ENCODE data around the gene FSTL4. TPM values are rescaled to one million over a fixed set of nuclear protein-coding genes. Genes with fewer than 3 reads are reported as not detected.

Gene FSTL4
- total RNA-seq, 4 donors from 2014 or later, result 0.27 to 1.6 (median 0.35) TPM; not detected in 1

DNA sequence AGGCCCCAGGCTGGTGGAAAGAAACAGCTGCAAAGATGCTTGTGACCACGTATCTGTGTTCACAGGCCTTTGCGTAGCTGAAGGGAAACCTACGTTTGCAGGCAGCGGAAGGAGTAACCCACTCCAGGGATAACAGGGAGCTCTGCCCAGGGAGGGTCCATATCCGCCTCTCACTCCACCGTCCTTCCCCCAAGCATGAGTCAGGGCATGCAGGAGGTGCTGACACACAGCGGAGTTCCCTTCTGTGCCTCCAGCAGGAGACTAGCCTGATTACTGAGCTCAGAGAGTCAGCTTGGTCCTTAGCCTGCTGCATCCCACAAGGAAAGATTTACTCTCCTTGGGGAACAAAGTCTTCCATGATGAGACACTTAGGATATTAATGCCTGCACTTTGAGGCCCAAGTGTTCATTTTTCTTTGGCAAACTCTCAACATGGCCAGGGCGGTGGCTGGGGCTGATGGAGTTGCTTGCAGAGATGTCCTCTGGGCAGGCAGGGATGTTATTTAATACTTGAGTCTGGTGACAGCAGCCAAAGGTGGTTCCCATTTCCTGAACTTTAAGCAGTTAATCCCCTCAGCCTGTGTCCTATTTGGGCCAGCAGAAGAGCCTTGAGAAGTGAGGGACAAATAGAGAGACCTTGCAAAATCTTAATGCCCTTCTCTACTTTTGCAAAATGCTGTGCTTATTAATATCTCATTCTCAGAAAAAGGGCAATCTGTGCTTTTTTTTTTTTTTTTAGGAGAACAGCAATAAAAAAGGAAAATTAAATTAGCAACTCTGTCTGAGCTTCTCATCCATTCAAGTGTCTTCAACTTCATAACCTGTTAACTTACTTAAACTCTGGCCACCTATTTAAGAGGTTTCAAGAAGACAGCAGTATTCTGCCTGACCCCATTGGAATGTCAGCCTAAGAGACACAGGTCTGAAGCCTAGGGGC, 338.4 kb downstream of the FSTL4 start:
- DNase-seq, result no peak
- Histone ChIP-seq H3K27ac (no peak overlapping the region), H3K36me3 (no peaks in the 10 kb centered on the region), H3K9me3 (no peaks in the 10 kb centered on the region), H3K27me3 (no peaks in the 10 kb centered on the region), H3K4me3 (no peak overlapping the region), H3K4me1 (no peaks in the 10 kb centered on the region)
- no peak for TF ChIP-seq POLR2A (IDR thresholded peaks at IDR 0.05)
- TF ChIP-seq, protein P1, sequence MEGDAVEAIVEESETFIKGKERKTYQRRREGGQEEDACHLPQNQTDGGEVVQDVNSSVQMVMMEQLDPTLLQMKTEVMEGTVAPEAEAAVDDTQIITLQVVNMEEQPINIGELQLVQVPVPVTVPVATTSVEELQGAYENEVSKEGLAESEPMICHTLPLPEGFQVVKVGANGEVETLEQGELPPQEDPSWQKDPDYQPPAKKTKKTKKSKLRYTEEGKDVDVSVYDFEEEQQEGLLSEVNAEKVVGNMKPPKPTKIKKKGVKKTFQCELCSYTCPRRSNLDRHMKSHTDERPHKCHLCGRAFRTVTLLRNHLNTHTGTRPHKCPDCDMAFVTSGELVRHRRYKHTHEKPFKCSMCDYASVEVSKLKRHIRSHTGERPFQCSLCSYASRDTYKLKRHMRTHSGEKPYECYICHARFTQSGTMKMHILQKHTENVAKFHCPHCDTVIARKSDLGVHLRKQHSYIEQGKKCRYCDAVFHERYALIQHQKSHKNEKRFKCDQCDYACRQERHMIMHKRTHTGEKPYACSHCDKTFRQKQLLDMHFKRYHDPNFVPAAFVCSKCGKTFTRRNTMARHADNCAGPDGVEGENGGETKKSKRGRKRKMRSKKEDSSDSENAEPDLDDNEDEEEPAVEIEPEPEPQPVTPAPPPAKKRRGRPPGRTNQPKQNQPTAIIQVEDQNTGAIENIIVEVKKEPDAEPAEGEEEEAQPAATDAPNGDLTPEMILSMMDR (IDR thresholded peaks at IDR 0.05), result no peak

DNA sequence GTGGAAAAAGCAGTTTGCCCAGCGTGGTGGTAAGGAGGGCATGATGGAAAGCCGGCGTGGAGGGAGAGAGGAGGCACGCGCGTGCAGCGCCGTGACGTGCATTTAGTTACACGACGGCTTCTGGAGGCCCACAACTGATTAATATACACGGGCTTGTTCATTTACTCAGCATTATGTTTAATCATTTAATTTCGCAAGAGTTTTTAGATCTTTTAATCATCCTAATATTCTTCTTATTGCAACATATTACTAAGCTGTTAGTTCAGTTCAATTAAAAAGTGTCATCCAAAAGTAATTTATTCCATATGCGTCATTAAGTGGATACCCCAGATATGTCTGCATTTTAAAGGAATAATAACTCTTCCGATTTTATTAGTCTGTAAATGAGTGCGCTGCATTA, 340.0 kb downstream of the FSTL4 start:
- Histone ChIP-seq H3K27me3 (no peaks in the 10 kb centered on the region), H3K9me3 (no peaks in the 10 kb centered on the region), H3K27ac (no peak overlapping the region), H3K4me3 (no peak overlapping the region), H3K4me1 (no peaks in the 10 kb centered on the region), H3K36me3 (no peaks in the 10 kb centered on the region)
- TF ChIP-seq POLR2A (IDR thresholded peaks at IDR 0.05), result no peak
- no peak for DNase-seq

DNA sequence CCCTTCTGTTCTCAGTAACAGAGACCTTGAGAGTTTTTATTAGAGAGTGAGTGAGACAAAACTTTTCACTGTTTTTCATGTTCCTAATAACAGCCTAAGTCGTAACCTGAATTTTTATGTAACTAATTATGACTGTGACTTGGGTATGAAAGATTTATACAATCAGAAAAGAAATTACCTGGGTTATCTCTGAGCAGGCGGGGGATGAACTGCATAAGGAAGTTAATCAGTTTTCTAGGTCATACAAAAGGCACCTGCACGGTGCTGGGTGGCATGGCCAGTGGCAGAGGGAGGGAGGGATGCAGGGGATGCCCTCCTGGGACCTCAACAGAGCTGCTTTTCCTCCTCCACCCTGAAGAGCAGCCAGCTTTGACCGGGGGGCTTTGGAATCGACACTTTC, 340.7 kb downstream of the FSTL4 start:
- TF ChIP-seq, protein P1 (IDR thresholded peaks at IDR 0.05), result no peak
- no peak for TF ChIP-seq POLR2A (IDR thresholded peaks at IDR 0.05)
- Histone ChIP-seq H3K9me3 (no peaks in the 10 kb centered on the region), H3K4me3 (no peak overlapping the region), H3K36me3 (no peaks in the 10 kb centered on the region), H3K4me1 (no peaks in the 10 kb centered on the region), H3K27ac (no peak overlapping the region), H3K27me3 (no peaks in the 10 kb centered on the region)
- DNase-seq, result no peak

DNA sequence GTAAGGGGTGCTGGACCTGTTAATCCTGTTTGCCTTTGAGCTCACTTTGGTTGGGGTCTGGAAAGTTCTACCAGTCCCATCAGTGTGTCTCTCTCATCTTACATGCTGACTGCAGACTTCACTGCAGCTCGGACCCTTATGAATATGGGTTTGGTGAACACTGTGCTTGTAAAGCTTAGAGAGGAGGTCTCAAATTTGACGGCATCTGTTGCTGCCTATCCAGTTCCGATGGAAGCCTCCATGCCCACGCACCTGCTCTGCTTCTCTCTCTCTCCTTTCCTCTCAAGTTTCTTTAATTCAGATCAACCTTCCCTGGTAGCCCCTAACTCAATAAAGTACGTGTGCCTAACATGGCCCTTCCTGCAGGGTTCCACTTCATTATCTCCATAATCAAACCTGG, 342.6 kb downstream of the FSTL4 start:
- Histone ChIP-seq H3K27me3 (no peaks in the 10 kb centered on the region), H3K4me1 (no peaks in the 10 kb centered on the region), H3K9me3 (no peaks in the 10 kb centered on the region), H3K36me3 (no peaks in the 10 kb centered on the region), H3K4me3 (no peak overlapping the region), H3K27ac (no peak overlapping the region)
- TF ChIP-seq POLR2A (IDR thresholded peaks at IDR 0.05), result no peak
- TF ChIP-seq, protein P1 (IDR thresholded peaks at IDR 0.05), result no peak
- no peak for DNase-seq

DNA sequence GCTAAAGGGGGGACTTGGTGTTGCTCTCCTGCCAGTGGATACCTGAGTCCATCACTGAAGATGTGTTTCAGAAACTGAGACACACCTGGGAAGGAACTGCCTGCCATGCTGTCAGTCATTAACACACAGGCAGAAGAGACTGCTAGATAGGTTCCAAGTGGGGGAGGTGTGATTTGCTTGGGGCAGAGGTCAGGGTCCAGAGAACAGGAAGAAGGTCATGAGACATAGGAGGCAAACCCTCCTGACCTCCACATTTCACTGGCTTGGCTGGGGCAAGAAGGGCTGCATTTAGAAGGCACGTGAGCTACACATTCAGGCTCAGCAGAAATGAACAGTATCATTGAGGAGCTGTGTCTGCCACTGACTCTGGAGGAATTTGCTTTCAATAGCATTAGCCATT, 344.7 kb downstream of the FSTL4 start:
- Histone ChIP-seq H3K27me3 (no peaks in the 10 kb centered on the region), H3K9me3 (no peaks in the 10 kb centered on the region), H3K4me1 (no peaks in the 10 kb centered on the region), H3K4me3 (no peak overlapping the region), H3K27ac (no peak overlapping the region), H3K36me3 (no peaks in the 10 kb centered on the region)
- TF ChIP-seq POLR2A (IDR thresholded peaks at IDR 0.05), result no peak
- TF ChIP-seq, protein P1 (IDR thresholded peaks at IDR 0.05), result no peak
- DNase-seq, result no peak

DNA sequence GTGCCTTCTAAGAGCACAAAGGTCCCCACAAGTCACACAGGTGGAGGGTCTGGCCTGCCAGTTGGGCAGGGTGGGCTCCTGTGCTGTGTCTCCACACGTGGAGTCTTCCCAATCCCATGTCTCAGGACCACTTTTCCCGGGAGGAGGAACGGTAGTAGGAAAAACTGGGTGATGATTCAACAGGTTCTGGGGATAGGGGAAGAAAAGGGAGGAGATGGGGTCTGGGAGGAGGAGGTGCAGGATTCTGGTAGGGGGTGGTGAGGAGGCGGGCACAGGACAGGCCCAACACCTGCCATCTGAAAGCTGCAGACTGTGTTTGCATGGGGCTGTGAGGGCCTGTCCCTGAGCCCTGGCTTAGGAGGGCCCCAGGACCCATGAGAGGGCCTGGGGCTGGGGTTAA, 345.4 kb downstream of the FSTL4 start:
- H3K4me1 ChIP-seq, result no peaks in the 10 kb centered on the region
- no peaks in the 10 kb centered on the region for H3K27me3 ChIP-seq
- H3K27ac ChIP-seq, result no peak overlapping the region
- no peak for DNase-seq
- TF ChIP-seq POLR2A (IDR thresholded peaks at IDR 0.05), result no peak
- TF ChIP-seq, protein P1 (IDR thresholded peaks at IDR 0.05), result no peak
- no peak overlapping the region for H3K4me3 ChIP-seq
- H3K9me3 ChIP-seq, result no peaks in the 10 kb centered on the region
- H3K36me3 ChIP-seq, result no peaks in the 10 kb centered on the region

Data from Peyer's patch (tissue), 4 donors.